Breast epithelium (tissue), 3 donors: ENCODE data around the gene MCM7.

Experiments
- POLR2A ChIP-seq: fragments of 450-650 bp; IDR thresholded peaks from one replicate; pipeline ENCODE4 v1.6.1; 2016; ENCODE audit warnings: antibody characterized with exemption, mild to moderate bottlenecking, moderate library complexity
- POLR2AphosphoS5 ChIP-seq, 3 donors: sonication (generic); formaldehyde crosslinking; IDR thresholded peaks; one replicate each; pipeline ENCODE4 v1.6.1; 2017; ENCODE audit warnings: antibody characterized with exemption in 3 of 3
- TF ChIP-seq, protein P1 (sequence below), 3 donors: fragments of 450-650 bp; IDR thresholded peaks; one replicate each; pipeline ENCODE4 v1.5.1; 2016 to 2017; ENCODE audit warnings: antibody characterized with exemption in 3 of 3, mild to moderate bottlenecking in 3 of 3, moderate library complexity in 3 of 3

DNA sequence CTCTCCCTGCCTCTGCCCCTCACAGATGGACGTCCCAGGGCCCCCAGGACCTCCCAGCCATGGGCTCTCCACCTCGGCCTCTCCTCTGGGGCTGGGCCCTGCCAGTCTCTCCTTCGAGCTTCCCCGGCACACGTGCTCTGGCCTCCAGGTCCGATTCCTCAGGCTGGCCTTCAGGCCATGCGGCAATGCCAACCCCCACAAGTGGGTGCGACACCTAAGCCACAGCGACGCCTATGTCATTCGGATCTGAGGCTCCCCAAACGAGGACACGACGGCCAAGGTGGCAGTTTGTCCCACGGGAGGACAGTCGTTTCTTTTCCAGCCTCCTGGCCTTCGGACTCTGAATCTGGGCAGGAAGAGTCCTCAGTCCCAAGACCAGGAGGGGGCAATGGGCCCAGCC, 5.4 kb upstream of the MCM7 start:
- TF ChIP-seq, protein P1, sequence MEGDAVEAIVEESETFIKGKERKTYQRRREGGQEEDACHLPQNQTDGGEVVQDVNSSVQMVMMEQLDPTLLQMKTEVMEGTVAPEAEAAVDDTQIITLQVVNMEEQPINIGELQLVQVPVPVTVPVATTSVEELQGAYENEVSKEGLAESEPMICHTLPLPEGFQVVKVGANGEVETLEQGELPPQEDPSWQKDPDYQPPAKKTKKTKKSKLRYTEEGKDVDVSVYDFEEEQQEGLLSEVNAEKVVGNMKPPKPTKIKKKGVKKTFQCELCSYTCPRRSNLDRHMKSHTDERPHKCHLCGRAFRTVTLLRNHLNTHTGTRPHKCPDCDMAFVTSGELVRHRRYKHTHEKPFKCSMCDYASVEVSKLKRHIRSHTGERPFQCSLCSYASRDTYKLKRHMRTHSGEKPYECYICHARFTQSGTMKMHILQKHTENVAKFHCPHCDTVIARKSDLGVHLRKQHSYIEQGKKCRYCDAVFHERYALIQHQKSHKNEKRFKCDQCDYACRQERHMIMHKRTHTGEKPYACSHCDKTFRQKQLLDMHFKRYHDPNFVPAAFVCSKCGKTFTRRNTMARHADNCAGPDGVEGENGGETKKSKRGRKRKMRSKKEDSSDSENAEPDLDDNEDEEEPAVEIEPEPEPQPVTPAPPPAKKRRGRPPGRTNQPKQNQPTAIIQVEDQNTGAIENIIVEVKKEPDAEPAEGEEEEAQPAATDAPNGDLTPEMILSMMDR (IDR thresholded peaks at IDR 0.05): no peak
- TF ChIP-seq POLR2A (no peak), POLR2AphosphoS5 (IDR thresholded peaks at IDR 0.05) (no peak)
